Endothelial cell of umbilical vein (primary cell): ENCODE measurements around the gene CCNF. TPM values are rescaled to one million over a fixed set of nuclear protein-coding genes. Genes with fewer than 3 reads are reported as not detected.

Source experiments
- BruUV-seq: library from RNA; stranded (reverse); fragments of 400-500 nt; replicated peaks from 2 replicates; lab custom pipeline; 2021; lab: Mats Ljungman, UMichigan
- CTCF ChIA-PET: fragments of 300-600, 350-600 bp; sonication (Branson Sonifier 250); formaldehyde crosslinking; loops from one replicate; lab custom pipeline; 2021; ENCODE audit warnings: antibody characterized with exemption, inconsistent platforms; lab: Charles Lee
- POLR2A ChIA-PET: fragments of 300-600, 350-600 bp; sonication (Branson Sonifier 250); formaldehyde crosslinking; loops from one replicate; lab custom pipeline; 2021; ENCODE audit warnings: antibody characterized with exemption, inconsistent platforms; lab: Charles Lee
- DNase-seq: peaks from one replicate; pipeline ENCODE4 v3.0.0-alpha.2; 2011; ENCODE audit warnings: low read depth, low spot score
- FAIRE-seq: peaks from 2 replicates; lab custom pipeline; 2011; peaks lifted over from hg19 to GRCh38; lab: Jason Lieb, UNC
- H2AFZ ChIP-seq: 2 replicates; pipeline ENCODE4 v1.6.0; 2012; ENCODE audit warnings: low read depth, low read length, control low read depth, inconsistent platforms
- H3K27ac ChIP-seq: 2 replicates; pipeline ENCODE4 v1.5.1; 2011; ENCODE audit warnings: low read depth, mild to moderate bottlenecking, control low read depth, low read length, moderate library complexity; ENCODE audit not compliant: insufficient read depth
- H3K27me3 ChIP-seq, 2 experiments: 2 replicates each; pipeline versions ENCODE4 v1.6.0 to v1.6.1; 2011; ENCODE audit warnings: low read length in 2 of 2, mixed read lengths in 1 of 2; ENCODE audit not compliant: control insufficient read depth in 2 of 2, insufficient read depth in 2 of 2
- H3K36me3 ChIP-seq, 2 experiments: 2 replicates in 1 of 2; 3 replicates in 1 of 2; pipeline ENCODE4 v1.5.1; 2011; ENCODE audit warnings: low read length in 2 of 2, mild to moderate bottlenecking in 1 of 2, moderate library complexity in 1 of 2; ENCODE audit not compliant: control insufficient read depth in 2 of 2, insufficient read depth in 2 of 2; ENCODE audit errors: extremely low read depth in 1 of 2
- H3K4me1 ChIP-seq: 3 replicates; pipeline ENCODE4 v1.5.1; 2011; ENCODE audit warnings: mild to moderate bottlenecking, low read length; ENCODE audit not compliant: control insufficient read depth, insufficient read depth; ENCODE audit errors: extremely low read depth
- H3K4me2 ChIP-seq: 2 replicates; pipeline ENCODE4 v1.6.1; 2011; ENCODE audit warnings: low read length, control low read depth, mixed read lengths; ENCODE audit not compliant: insufficient read depth
- H3K4me3 ChIP-seq, 3 experiments: fragments of 200-600 bp in 1 of 3; sonication (generic), shearing (Covaris generic) in 1 of 3; replicated peaks in 1 of 3; 2 replicates each; pipeline ENCODE4 v1.5.1; 2011 to 2016; ENCODE audit warnings: control low read depth in 3 of 3, low read length in 3 of 3, mild to moderate bottlenecking in 2 of 3, inconsistent platforms in 1 of 3, low read depth in 1 of 3, moderate library complexity in 1 of 3; ENCODE audit not compliant: insufficient read depth in 1 of 3
- H3K79me2 ChIP-seq: 2 replicates; pipeline ENCODE4 v1.6.0; 2012; ENCODE audit warnings: low read length, inconsistent platforms; ENCODE audit not compliant: control insufficient read depth, insufficient read depth
- H3K9ac ChIP-seq: replicated peaks from 2 replicates; pipeline ENCODE3; 2011; ENCODE audit warnings: low read length, control low read depth; ENCODE audit not compliant: insufficient read depth; ENCODE audit errors: extremely low read depth
- H3K9me1 ChIP-seq: replicated peaks from 3 replicates; pipeline ENCODE4 v1.6.0; 2011; ENCODE audit warnings: mild to moderate bottlenecking, low read length; ENCODE audit not compliant: control insufficient read depth, insufficient read depth; ENCODE audit errors: extremely low read depth
- H3K9me3 ChIP-seq: replicated peaks from 2 replicates; pipeline ENCODE4 v1.5.1; 2012; ENCODE audit warnings: low read length, inconsistent platforms; ENCODE audit not compliant: control insufficient read depth, insufficient read depth
- H4K20me1 ChIP-seq: replicated peaks from 2 replicates; pipeline ENCODE3; 2011; ENCODE audit warnings: mild to moderate bottlenecking, low read length; ENCODE audit not compliant: control insufficient read depth, insufficient read depth; ENCODE audit errors: extremely low read depth
- CTCF ChIP-seq, 2 donors: IDR thresholded peaks; 1 replicate in 1 of 2; 2 replicates in 1 of 2; pipeline ENCODE4 v1.5.1; 2011; ENCODE audit warnings: low read length in 2 of 2, mild to moderate bottlenecking in 2 of 2, moderate library complexity in 2 of 2, control low read depth in 1 of 2, inconsistent platforms in 1 of 2, low read depth in 1 of 2; ENCODE audit not compliant: insufficient read depth in 1 of 2; ENCODE audit errors: extremely low read depth in 1 of 2
- MAX ChIP-seq: IDR thresholded peaks from 2 replicates; pipeline ENCODE4 v1.6.1; 2011; ENCODE audit not compliant: insufficient read depth, insufficient read length
- dilution Hi-C: fragments of 300-500 bp; cut with MboI; formaldehyde crosslinking; loops from one replicate; pipeline ENCODE4 v1.15.0; 2019; ENCODE audit warnings: low sequenced_read_pairs; ENCODE audit not compliant: extremely low pct_ligation_motif_present
- intact Hi-C: fragments of 100-400 bp; cut with micrococcal nuclease; formaldehyde crosslinking; loops from one replicate; pipeline ENCODE4 v1.10.0; 2022
- polyA plus RNA-seq, 4 experiments: library from polyadenylated mRNA; depleted of rRNA in 3 of 4; stranded (reverse) in 3 of 4; unstranded in 1 of 4; fragments of >200 nt; gene quantifications; 2 replicates each; pipeline versions ENCODE4 v1.2.1 to v1.2.3, GENCODE V29; 2011 to 2012; ENCODE audit warnings: missing spikeins in 1 of 4
- total RNA-seq: library from RNA; stranded (reverse); gene quantifications from 2 replicates; pipeline ENCODE4 v1.2.3, GENCODE V29; 2021

CCNF gene
- total and polyA plus RNA-seq, 2 donors (not counting 3 experiments of a cell fraction or from before 2014, with no cell fraction given), result 13.9 to 48.9 TPM

- H3K4me3 ChIP-seq, result no peak overlapping the region
- DNase-seq (no peak), FAIRE-seq (no peak)
- BruUV-seq, result no TSS peak
- CTCF ChIA-PET, result interaction anchor here (0.5 to 2.7 kb wide), 20 partner anchors 9 to 306 kb away, joined by 3 to 25 read pairs (median 8); partner anchors contain the start of genes ABCA3, CCNF, ECI1 and NTN3
- no peak for TF ChIP-seq MAX
- no peak for TF ChIP-seq CTCF (IDR thresholded peaks at IDR 0.05; ENCODE audit: extremely low read depth in 1 of 2, insufficient read depth in 1 of 2, low read depth in 1 of 2, low read length in 2 of 2)
- H3K27me3 ChIP-seq, result no peaks in the 10 kb centered on the region
- H3K27ac ChIP-seq, result no peak overlapping the region
- H3K79me2 ChIP-seq, result no peaks in the 10 kb centered on the region
- no peaks in the 10 kb centered on the region for H3K9me1 ChIP-seq
- peaks cover 0 to 16% of the 10 kb centered on the region in 2 experiments for H3K36me3 ChIP-seq
- no peak overlapping the region for H3K9ac ChIP-seq
- POLR2A ChIA-PET, result no interaction called here
- dilution Hi-C loops, result no loop called here
- H3K4me2 ChIP-seq, result no peak overlapping the region
- no peaks in the 10 kb centered on the region for H4K20me1 ChIP-seq
- H2AFZ ChIP-seq, result no peak overlapping the region
- intact Hi-C loops, result loop anchor here (2.0 kb wide), 2 partner anchors 26 to 232 kb away; partner anchors contain the start of genes RNPS1 and TBC1D24
- no peaks in the 10 kb centered on the region for H3K4me1 ChIP-seq
- no peaks in the 10 kb centered on the region for H3K9me3 ChIP-seq
These were observed 71.2 kb downstream of the CCNF start for GRCh38 chr16:2500430-2500917.
